ENCODE data around the gene FAM234B. TPM values are rescaled to one million over a fixed set of nuclear protein-coding genes. Genes with fewer than 3 reads are reported as not detected.

The FAM234B gene
- total and polyA plus RNA-seq, 2 of the 8 experiments (the other 6 are each of a cell fraction or from before 2014, with no cell fraction given) = 12.5 to 29.1 TPM

- no peak overlapping the region for H3K18ac ChIP-seq (ENCODE audit: extremely low read depth, low read length)
- no peak overlapping the region for H2AK5ac ChIP-seq (ENCODE audit: low read depth, low read length)
- ChIA-PET POLR2A (ENCODE audit: partially characterized antibody) (interaction anchor here (1.2 to 1.9 kb wide), 3 partner anchors 8 to 124 kb away, joined by 3 to 13 read pairs (median 3); no protein-coding TSS in a partner anchor), CTCF (ENCODE audit: partially characterized antibody) (interaction anchor here (0.7 to 2.4 kb wide), 32 partner anchors 8 to 266 kb away, joined by 3 to 18 read pairs (median 5); no protein-coding TSS in a partner anchor)
- no peak overlapping the region for H2BK20ac ChIP-seq (ENCODE audit: low read length)
- no peak overlapping the region for H2BK120ac ChIP-seq (replicated peaks; ENCODE audit: low read depth, low read length)
- H3K4ac ChIP-seq (replicated peaks; ENCODE audit: insufficient read length, low read depth, low read length) = no peak overlapping the region
- H3K27ac ChIP-seq (ENCODE audit: low read depth, low read length) = no peak overlapping the region
- no peak overlapping the region for H3K14ac ChIP-seq (ENCODE audit: insufficient read length)
- peaks cover 0 to 5% (median 2%) of the 10 kb centered on the region in 4 experiments; a peak in 3 of 7 replicates for H3K4me1 ChIP-seq (replicated peaks in 1 of 4; ENCODE audit: control insufficient read depth in 3 of 4, insufficient read depth in 4 of 4, low read length in 3 of 4)
- H3K79me2 ChIP-seq (ENCODE audit: control insufficient read depth in 1 of 2, insufficient read depth in 2 of 2, low read length in 2 of 2) = no peaks in the 10 kb centered on the region
- H3K23ac ChIP-seq (ENCODE audit: insufficient read length) = no peak overlapping the region
- H2BK12ac ChIP-seq (ENCODE audit: low read depth, low read length) = no peak overlapping the region
- no peak overlapping the region for H3K4me3 ChIP-seq (ENCODE audit: extremely low read depth in 1 of 4, insufficient read depth in 2 of 4, low read depth in 3 of 4, low read length in 4 of 4)
- H2BK15ac ChIP-seq (ENCODE audit: low read length) = no peak overlapping the region
- no peak for DNase-seq (ENCODE audit: low read depth in 1 of 2, low spot score in 2 of 2)
- H3K9me3 ChIP-seq (ENCODE audit: insufficient read depth in 2 of 2, low read depth in 1 of 2, low read length in 1 of 2) = no peaks in the 10 kb centered on the region
- H4K8ac ChIP-seq (ENCODE audit: extremely low read depth, insufficient read depth, low read length) = no peak overlapping the region
- H3K27me3 ChIP-seq (replicated peaks in 1 of 4; ENCODE audit: control insufficient read depth in 3 of 4, extremely low read depth in 1 of 4, insufficient read depth in 3 of 4, low read length in 3 of 4) = no peaks in the 10 kb centered on the region
- no peak overlapping the region for H2AFZ ChIP-seq (ENCODE audit: low read length)
- 92% methylated on average over 3 of the region's 3 CpGs; no CpG with 5 or more reads in 1 of the 2 experiments for WGBS, 2 experiments (ENCODE audit: extremely low coverage in 1 of 2, insufficient coverage in 1 of 2, insufficient read length in 1 of 2, insufficient replicate concordance in 2 of 2, low coverage in 1 of 2, low lambda C conversion rate in 2 of 2, missing lambda C conversion rate in 1 of 2)
- H4K5ac ChIP-seq (ENCODE audit: insufficient read length, low read depth, low read length) = no peak overlapping the region
- H3K36me3 ChIP-seq (ENCODE audit: control insufficient read depth in 2 of 4, insufficient read depth in 4 of 4, low read length in 3 of 4) = peaks cover 0 to 33% (median 14%) of the 10 kb centered on the region in 4 experiments; a peak in 7 of 8 replicates
- H3K56ac ChIP-seq (replicated peaks; ENCODE audit: insufficient read length, low read depth, low read length) = no peak overlapping the region
- no peak overlapping the region for H2BK5ac ChIP-seq (ENCODE audit: low read depth, low read length)
- H3K79me1 ChIP-seq (ENCODE audit: low read depth, low read length) = no peaks in the 10 kb centered on the region
- H3K9ac ChIP-seq (replicated peaks in 1 of 4; ENCODE audit: extremely low read depth in 1 of 4, low read depth in 3 of 4, low read length in 3 of 4) = no peak overlapping the region
- no peaks in the 10 kb centered on the region for H4K20me1 ChIP-seq (replicated peaks in 1 of 2; ENCODE audit: control insufficient read depth in 1 of 2, insufficient read depth in 2 of 2, low read length in 2 of 2)
- TF ChIP-seq EGR1 (IDR thresholded peaks at IDR 0.05; ENCODE audit: borderline replicate concordance, low read depth, low read length) (no peak), SP1 (IDR thresholded peaks at IDR 0.05; ENCODE audit: low read depth, low read length) (no peak), HDAC2 (IDR thresholded peaks at IDR 0.05; ENCODE audit: borderline replicate concordance in 1 of 2, low read depth in 2 of 2, low read length in 2 of 2) (no peak), CTBP2 (IDR thresholded peaks at IDR 0.05; ENCODE audit: borderline replicate concordance, insufficient read depth, insufficient read length, low read length) (no peak), SP2 (IDR thresholded peaks at IDR 0.05; ENCODE audit: low read length) (no peak)
- H3K23me2 ChIP-seq (ENCODE audit: low read depth, low read length) = no peaks in the 10 kb centered on the region
- FAIRE-seq = no peak
- no peak overlapping the region for H3K4me2 ChIP-seq (ENCODE audit: insufficient read depth in 1 of 2, low read depth in 2 of 2, low read length in 2 of 2)
- H4K91ac ChIP-seq (replicated peaks; ENCODE audit: insufficient read length, low read length) = no peak overlapping the region
These were observed 36.1 kb downstream of the FAM234B start for GRCh38 chr12:13080266-13080665.
